OCI-LY1 (cell line): Measurements from ENCODE around the gene HEXIM1.

Experiments
- H2AFZ ChIP-seq: fragments of 200-600 bp; sonication (generic), shearing (Covaris generic); 2 replicates; pipeline ENCODE4 v1.6.0; 2014; ENCODE audit warnings: antibody characterized with exemption, mild to moderate bottlenecking, low read length
- H3F3A ChIP-seq: fragments of 200-600 bp; sonication (generic), shearing (Covaris generic); 2 replicates; pipeline ENCODE4 v1.6.0; 2014; ENCODE audit warnings: mild to moderate bottlenecking, antibody characterized with exemption, low read length, moderate library complexity; ENCODE audit not compliant: insufficient read depth
- H3K27ac ChIP-seq: fragments of 200-600 bp; sonication (generic); 2 replicates; pipeline ENCODE4 v1.5.1; 2014; ENCODE audit warnings: low read length, mixed run types, mild to moderate bottlenecking, low read depth; ENCODE audit not compliant: poor library complexity, severe bottlenecking
- H3K27me3 ChIP-seq: fragments of 200-600 bp; sonication (generic); 2 replicates; pipeline ENCODE4 v1.6.0; 2014; ENCODE audit warnings: antibody characterized with exemption, mild to moderate bottlenecking, low read length, moderate library complexity; ENCODE audit not compliant: insufficient read depth
- H3K36me3 ChIP-seq: fragments of 200-600 bp; sonication (generic); 2 replicates; pipeline ENCODE4 v1.6.1; 2014; ENCODE audit warnings: mild to moderate bottlenecking, antibody characterized with exemption, low read length, moderate library complexity, mixed read lengths; ENCODE audit not compliant: insufficient read depth
- H3K4me1 ChIP-seq: fragments of 200-600 bp; sonication (generic); 2 replicates; pipeline ENCODE4 v1.5.1; 2014; ENCODE audit warnings: mild to moderate bottlenecking, low read length, moderate library complexity; ENCODE audit not compliant: insufficient read depth, severe bottlenecking
- H3K4me2 ChIP-seq: fragments of 200-600 bp; sonication (generic), shearing (Covaris generic); 2 replicates; pipeline ENCODE4 v1.6.1; 2014; ENCODE audit warnings: low read length
- H3K4me3 ChIP-seq: fragments of 200-600 bp; sonication (generic); 2 replicates; pipeline ENCODE4 v1.5.1; 2014; ENCODE audit warnings: low read length, low read depth, mild to moderate bottlenecking, mixed read lengths; ENCODE audit not compliant: poor library complexity, severe bottlenecking
- H3K79me2 ChIP-seq: fragments of 200-600 bp; shearing (Covaris generic); 2 replicates; pipeline ENCODE4 v1.6.1; 2016; ENCODE audit warnings: mixed run types, low read length, mixed read lengths; ENCODE audit not compliant: insufficient read depth
- H3K9ac ChIP-seq: fragments of 200-600 bp; sonication (generic), shearing (Covaris generic); 2 replicates; pipeline ENCODE4 v1.6.1; 2014; ENCODE audit warnings: mild to moderate bottlenecking, low read length, mixed read lengths
- H3K9me2 ChIP-seq: fragments of 200-600 bp; sonication (generic), shearing (Covaris generic); 2 replicates; pipeline ENCODE4 v1.6.1; 2014; ENCODE audit warnings: low read depth, mild to moderate bottlenecking, low read length, mixed read lengths
- H3K9me3 ChIP-seq: fragments of 200-600 bp; shearing (Covaris generic); 2 replicates; pipeline ENCODE4 v1.6.1; 2014; ENCODE audit warnings: low read length, mixed read lengths
- H4K20me1 ChIP-seq: fragments of 200-600 bp; sonication (generic), shearing (Covaris generic); 2 replicates; pipeline ENCODE4 v1.6.0; 2016; ENCODE audit warnings: mild to moderate bottlenecking, low read length; ENCODE audit not compliant: insufficient read depth
- CTCF ChIP-seq: fragments of 200-600 bp; sonication (generic), shearing (Covaris generic); IDR thresholded peaks from 2 replicates; pipeline ENCODE4 v1.5.1; 2017; ENCODE audit warnings: mild to moderate bottlenecking, antibody characterized with exemption, low read length, moderate library complexity, mixed read lengths
- EZH2 ChIP-seq: fragments of 200-600 bp; sonication (generic), shearing (Covaris generic); IDR thresholded peaks from 2 replicates; pipeline ENCODE4 v1.8.0; 2017; ENCODE audit warnings: borderline replicate concordance, mixed run types, mild to moderate bottlenecking, antibody characterized with exemption, low read length, moderate library complexity, mixed read lengths

The HEXIM1 gene

GRCh38 chr17:45132320-45132571 lies 16.0 kb upstream of the HEXIM1 start, which contains the start of gene PLCD3:
TSS of gene PLCD3 (minus strand) at chr17:45132515. CDS start at chr17:45132410, 105 bp downstream.
- Histone ChIP-seq H3K9ac (peak within 1 kb of the TSS; percentile 51; the same call in 1 of the 2 replicates), H3F3A (no peaks in the 10 kb centered on the region), H4K20me1 (no peaks in the 10 kb centered on the region), H3K27ac (no peak within 1 kb of the TSS), H3K9me2 (no peaks in the 10 kb centered on the region), H3K36me3 (no peaks in the 10 kb centered on the region), H3K4me2 (peak within 1 kb of the TSS; percentile 92), H3K4me1 (peaks cover 17% of the 10 kb centered on the region), H3K27me3 (no peaks in the 10 kb centered on the region), H2AFZ (no peak within 1 kb of the TSS), H3K4me3 (peak within 1 kb of the TSS; percentile 65), H3K79me2 (no peaks in the 10 kb centered on the region), H3K9me3 (no peaks in the 10 kb centered on the region)
- TF ChIP-seq CTCF (no peak), EZH2 (no peak)

GRCh38 chr17:45132572-45133463 lies 15.5 kb upstream of the HEXIM1 start:
- Histone ChIP-seq H3K36me3 (no peaks in the 10 kb centered on the region), H3K27me3 (no peaks in the 10 kb centered on the region), H3K9ac (peak overlapping the region; percentile 51; the same call in 1 of the 2 replicates), H3K9me3 (no peaks in the 10 kb centered on the region), H3K27ac (no peak overlapping the region), H3K4me3 (peak overlapping the region; percentile 65), H3K79me2 (no peaks in the 10 kb centered on the region), H3K9me2 (no peaks in the 10 kb centered on the region), H4K20me1 (no peaks in the 10 kb centered on the region), H3K4me2 (peak overlapping the region; percentile 92), H3F3A (no peaks in the 10 kb centered on the region), H2AFZ (no peak overlapping the region), H3K4me1 (peaks cover 17% of the 10 kb centered on the region)
- peak; percentile 76 for TF ChIP-seq CTCF
- no peak for TF ChIP-seq EZH2

- H3K36me3 ChIP-seq = no peaks in the 10 kb centered on the region
- no peaks in the 10 kb centered on the region for H4K20me1 ChIP-seq
- TF ChIP-seq CTCF (peak; percentile 100), EZH2 (no peak)
- no peaks in the 10 kb centered on the region for H3K27me3 ChIP-seq
- H3K4me2 ChIP-seq = peak within 1 kb of the TSS; percentile 83
- H3F3A ChIP-seq = no peaks in the 10 kb centered on the region
- H2AFZ ChIP-seq = no peak within 1 kb of the TSS
- no peaks in the 10 kb centered on the region for H3K9me2 ChIP-seq
- peak within 1 kb of the TSS; percentile 60 for H3K9ac ChIP-seq
- peak within 1 kb of the TSS; percentile 60 for H3K4me3 ChIP-seq
- no peak within 1 kb of the TSS for H3K27ac ChIP-seq
- H3K79me2 ChIP-seq = no peaks in the 10 kb centered on the region
- H3K4me1 ChIP-seq = peaks cover 17% of the 10 kb centered on the region
- H3K9me3 ChIP-seq = no peaks in the 10 kb centered on the region
Measured at GRCh38 chr17:45135192-45135977, 12.9 kb upstream of the HEXIM1 start, which contains the start of gene ACBD4. TSS of gene ACBD4 (plus strand) at chr17:45135687. CDS start at chr17:45136145, 458 bp downstream.
